Gastrocnemius medialis (tissue), 4 donors: ENCODE data around the gene SUV39H1. TPM values are rescaled to one million over a fixed set of nuclear protein-coding genes. Genes with fewer than 3 reads are reported as not detected.

Source experiments
- ATAC-seq, 2 donors: fragments of 150-250 bp; one replicate each; pipeline ENCODE4 v1.9.1; 2016
- DNase-seq, 2 donors: peaks; one replicate each; pipeline ENCODE4 v3.0.0-alpha.2; 2019
- H3K27ac ChIP-seq, 4 donors: fragments of 200-600 bp; sonication (generic); 1 replicate in 1 of 4; 2 replicates in 3 of 4; pipeline ENCODE4 v1.5.1; 2016 to 2018; ENCODE audit warnings: mild to moderate bottlenecking in 2 of 4, moderate library complexity in 1 of 4
- H3K27me3 ChIP-seq, 3 donors: fragments of 200-600 bp; sonication (generic) in 2 of 3; 1 replicate in 1 of 3; 2 replicates in 2 of 3; pipeline versions ENCODE4 v1.5.1 to v1.6.0; 2016 to 2019; ENCODE audit warnings: mild to moderate bottlenecking in 1 of 3, moderate library complexity in 1 of 3
- H3K36me3 ChIP-seq, 2 donors: fragments of 200-600 bp; sonication (generic) in 1 of 2; one replicate each; pipeline ENCODE4 v1.5.1; 2017 to 2018
- H3K4me1 ChIP-seq, 2 donors: fragments of 200-600 bp; sonication (generic) in 1 of 2; one replicate each; pipeline ENCODE4 v1.5.1; 2016 to 2017; ENCODE audit warnings: mild to moderate bottlenecking in 2 of 2
- H3K4me3 ChIP-seq, 4 donors: fragments of 200-600 bp; sonication (generic) in 3 of 4; 1 replicate in 1 of 4; 2 replicates in 3 of 4; pipeline ENCODE4 v1.5.1; 2016 to 2019; ENCODE audit warnings: mild to moderate bottlenecking in 2 of 4
- H3K9me3 ChIP-seq, 3 donors: fragments of 200-600 bp; sonication (generic) in 2 of 3; 1 replicate in 1 of 3; 2 replicates in 2 of 3; pipeline ENCODE4 v1.5.1; 2016 to 2019
- POLR2A ChIP-seq, 2 donors: fragments of 450-650 bp; IDR thresholded peaks; one replicate each; pipeline ENCODE4 v1.6.1; 2017; ENCODE audit warnings: antibody characterized with exemption in 2 of 2, mild to moderate bottlenecking in 2 of 2, moderate library complexity in 2 of 2
- in situ Hi-C, 4 donors: fragments of 200-750 bp; cut with MboI; loops; one replicate each; pipeline versions ENCODE4 v1.15.0 to v1.8.0; 2017; ENCODE audit warnings: low sequenced_read_pairs in 4 of 4
- intact Hi-C: fragments of 100-400 bp; cut with DNase I; formaldehyde crosslinking; loops from one replicate; pipeline ENCODE4 v1.15.1; 2023; ENCODE audit warnings: low total_unique reads
- total RNA-seq, 4 donors: library from RNA; depleted of rRNA; stranded (reverse); fragments of >200 nt; gene quantifications; one replicate each; pipeline versions ENCODE4 v1.1.0 to v1.2.3, GENCODE V29; 2016
- TF ChIP-seq, protein P1 (sequence below), 5 experiments: fragments of 450-650 bp in 3 of 5; fragments of 200-600 bp in 2 of 5; sonication (generic) in 2 of 5; IDR thresholded peaks in 4 of 5; conservative IDR thresholded peaks in 1 of 5; 1 replicate in 4 of 5; 2 replicates in 1 of 5; pipeline ENCODE4 v1.5.1; 2016 to 2019; ENCODE audit warnings: antibody characterized with exemption in 5 of 5, mild to moderate bottlenecking in 3 of 5, moderate library complexity in 3 of 5

SUV39H1 gene
- total RNA-seq, 4 donors from 2014 or later, result 1.7 to 6.1 (median 3.3) TPM

DNA sequence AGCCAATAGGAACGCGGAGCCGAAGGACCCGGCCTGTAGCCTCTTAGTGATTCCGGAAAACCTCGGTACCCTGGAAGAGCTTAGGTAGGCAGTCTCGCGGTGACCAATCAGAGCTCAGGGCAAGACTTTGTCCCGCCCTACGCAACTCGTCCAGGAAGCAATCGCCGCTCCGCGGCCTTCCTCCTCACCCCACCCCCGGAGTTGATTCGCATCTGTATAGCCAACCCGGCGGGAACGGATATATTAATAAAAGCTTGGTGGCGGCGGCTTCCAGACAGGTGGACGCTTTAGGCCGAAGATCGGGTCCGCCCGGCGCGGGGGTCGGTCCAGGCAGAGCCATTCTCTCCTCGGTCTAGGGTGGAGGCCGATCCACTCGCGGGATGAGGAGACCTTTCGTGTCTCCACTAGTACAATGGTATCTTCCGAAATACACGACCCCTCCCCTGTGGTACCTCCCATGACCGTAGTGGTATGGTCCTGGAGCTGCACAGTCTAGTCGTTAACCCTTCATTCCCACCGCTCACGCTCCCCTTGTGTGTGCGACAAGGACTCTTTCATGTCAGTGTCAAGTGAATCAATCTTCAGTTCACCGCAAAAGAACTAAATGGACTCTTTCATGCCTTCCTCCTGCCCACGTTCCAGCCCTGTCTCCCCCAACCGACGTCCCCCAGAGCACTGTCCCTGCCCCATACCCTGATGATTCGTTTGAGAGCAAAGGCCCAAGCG is 40.8 kb downstream of the SUV39H1 start:
- peak in 1 of 2 donors; percentile 51 for TF ChIP-seq POLR2A (IDR thresholded peaks at IDR 0.05)
- TF ChIP-seq, protein P1, sequence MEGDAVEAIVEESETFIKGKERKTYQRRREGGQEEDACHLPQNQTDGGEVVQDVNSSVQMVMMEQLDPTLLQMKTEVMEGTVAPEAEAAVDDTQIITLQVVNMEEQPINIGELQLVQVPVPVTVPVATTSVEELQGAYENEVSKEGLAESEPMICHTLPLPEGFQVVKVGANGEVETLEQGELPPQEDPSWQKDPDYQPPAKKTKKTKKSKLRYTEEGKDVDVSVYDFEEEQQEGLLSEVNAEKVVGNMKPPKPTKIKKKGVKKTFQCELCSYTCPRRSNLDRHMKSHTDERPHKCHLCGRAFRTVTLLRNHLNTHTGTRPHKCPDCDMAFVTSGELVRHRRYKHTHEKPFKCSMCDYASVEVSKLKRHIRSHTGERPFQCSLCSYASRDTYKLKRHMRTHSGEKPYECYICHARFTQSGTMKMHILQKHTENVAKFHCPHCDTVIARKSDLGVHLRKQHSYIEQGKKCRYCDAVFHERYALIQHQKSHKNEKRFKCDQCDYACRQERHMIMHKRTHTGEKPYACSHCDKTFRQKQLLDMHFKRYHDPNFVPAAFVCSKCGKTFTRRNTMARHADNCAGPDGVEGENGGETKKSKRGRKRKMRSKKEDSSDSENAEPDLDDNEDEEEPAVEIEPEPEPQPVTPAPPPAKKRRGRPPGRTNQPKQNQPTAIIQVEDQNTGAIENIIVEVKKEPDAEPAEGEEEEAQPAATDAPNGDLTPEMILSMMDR (IDR thresholded peaks at IDR 0.05 in 4 of 5, conservative IDR thresholded peaks at IDR 0.05 in 1 of 5), result no peak
- Histone ChIP-seq H3K36me3 (no peaks in the 10 kb centered on the region), H3K27ac (peak overlapping the region; percentile 81 to 94 (median 91)), H3K9me3 (no peaks in the 10 kb centered on the region), H3K4me3 (peak overlapping the region; percentile 66 to 73 (median 70)), H3K27me3 (no peaks in the 10 kb centered on the region), H3K4me1 (peaks cover 5 to 7% of the 10 kb centered on the region in 2 donors)
- peak; percentile 89 to 93 for DNase-seq
- in situ Hi-C loops (no loop called here), intact Hi-C loops (loop anchor here (1.0 kb wide), 2 partner anchors 41 to 65 kb away; partner anchors contain the start of genes HDAC6 and SUV39H1)
- ATAC-seq, result peak; percentile 100

GRCh38 chrX:48737940-48738339 is 41.4 kb downstream of the SUV39H1 start:
- peak overlapping the region; percentile 81 to 94 (median 91) for H3K27ac ChIP-seq
- intact Hi-C loops, result loop anchor here (1.0 kb wide), 2 partner anchors 42 to 64 kb away; partner anchors contain the start of genes HDAC6 and SUV39H1
- H3K36me3 ChIP-seq, result no peaks in the 10 kb centered on the region
- in situ Hi-C loops, result no loop called here
- ATAC-seq, result peak in 1 of 2 donors; percentile 15
- TF ChIP-seq, protein P1 (IDR thresholded peaks at IDR 0.05 in 4 of 5, conservative IDR thresholded peaks at IDR 0.05 in 1 of 5), result no peak
- TF ChIP-seq POLR2A (IDR thresholded peaks at IDR 0.05), result no peak
- no peak for DNase-seq
- H3K4me3 ChIP-seq, result peak overlapping the region; percentile 66 to 73 (median 70)
- peaks cover 5 to 7% of the 10 kb centered on the region in 2 donors for H3K4me1 ChIP-seq
- H3K27me3 ChIP-seq, result no peaks in the 10 kb centered on the region
- no peaks in the 10 kb centered on the region for H3K9me3 ChIP-seq

GRCh38 chrX:48741834-48742233 is 45.3 kb downstream of the SUV39H1 start:
- H3K9me3 ChIP-seq, result no peaks in the 10 kb centered on the region
- peaks cover 5% of the 10 kb centered on the region in 2 donors for H3K4me1 ChIP-seq
- in situ Hi-C loops, result loop anchor here in 1 of 4 donors (10.0 kb wide), 1 partner anchor 63 kb away; the partner anchor contains the start of gene HDAC6
- intact Hi-C loops, result no loop called here
- no peaks in the 10 kb centered on the region for H3K36me3 ChIP-seq
- no peak for DNase-seq
- no peak for ATAC-seq
- no peak for TF ChIP-seq POLR2A (IDR thresholded peaks at IDR 0.05)
- TF ChIP-seq, protein P1 (IDR thresholded peaks at IDR 0.05 in 4 of 5, conservative IDR thresholded peaks at IDR 0.05 in 1 of 5), result no peak
- H3K4me3 ChIP-seq, result no peak overlapping the region
- no peak overlapping the region for H3K27ac ChIP-seq
- H3K27me3 ChIP-seq, result no peaks in the 10 kb centered on the region

DNA sequence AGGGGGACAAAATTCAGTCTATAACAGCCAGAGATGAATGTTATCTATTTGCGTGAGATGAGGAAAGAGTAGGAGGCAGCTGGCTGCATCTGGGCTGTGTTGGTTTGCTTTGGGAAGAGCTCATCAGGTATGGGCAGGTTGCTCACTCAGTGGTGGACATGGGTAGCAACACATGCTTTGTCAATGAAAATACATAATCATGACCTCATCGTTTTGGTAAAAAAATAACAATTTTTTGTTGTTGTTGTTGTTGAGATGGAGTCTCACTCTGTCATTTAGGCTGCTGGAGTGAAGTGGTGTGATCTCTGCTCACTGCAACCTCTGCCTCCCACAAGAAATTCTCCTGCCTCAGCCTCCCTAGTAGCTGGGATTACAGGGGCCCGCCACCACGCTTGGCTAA is 48.7 kb downstream of the SUV39H1 start:
- no peak for TF ChIP-seq POLR2A (IDR thresholded peaks at IDR 0.05)
- TF ChIP-seq, protein P1 (IDR thresholded peaks at IDR 0.05 in 4 of 5, conservative IDR thresholded peaks at IDR 0.05 in 1 of 5), result no peak
- intact Hi-C loops, result no loop called here
- no peak for DNase-seq

More for the DNA sequence above, 48.7 kb downstream of the SUV39H1 start:
- Histone ChIP-seq H3K4me3 (no peak overlapping the region), H3K36me3 (no peaks in the 10 kb centered on the region), H3K27ac (no peak overlapping the region), H3K27me3 (no peaks in the 10 kb centered on the region), H3K4me1 (no peaks in the 10 kb centered on the region), H3K9me3 (no peaks in the 10 kb centered on the region)
- no peak for ATAC-seq
- in situ Hi-C loops, result loop anchor here in 1 of 4 donors (10.0 kb wide), 1 partner anchor 60 kb away; the partner anchor contains the start of gene HDAC6
